SU-DHL-6 (cell line): ENCODE measurements around the gene RPH3AL.

ENCODE experiments used
- H2AFZ ChIP-seq: fragments of 200-600 bp; sonication (generic); 2 replicates; pipeline ENCODE4 v1.6.1; 2014; ENCODE audit warnings: low read depth, mild to moderate bottlenecking, moderate library complexity, mixed read lengths, antibody characterized with exemption, low read length; ENCODE audit not compliant: severe bottlenecking
- H3F3A ChIP-seq: fragments of 200-600 bp; shearing (Covaris generic); 2 replicates; pipeline ENCODE4 v1.6.0; 2016; ENCODE audit warnings: antibody characterized with exemption, mild to moderate bottlenecking; ENCODE audit not compliant: insufficient read depth
- H3K27ac ChIP-seq: fragments of 200-600 bp; sonication (generic); 2 replicates; pipeline ENCODE4 v1.5.1; 2016; ENCODE audit warnings: low read depth, mild to moderate bottlenecking, low read length, moderate library complexity, mixed read lengths
- H3K27me3 ChIP-seq: fragments of 200-600 bp; sonication (generic), shearing (Covaris generic); 2 replicates; pipeline ENCODE4 v1.6.0; 2014; ENCODE audit warnings: mild to moderate bottlenecking, low read length
- H3K36me3 ChIP-seq: fragments of 200-600 bp; sonication (generic); 2 replicates; pipeline ENCODE4 v1.6.1; 2014; ENCODE audit warnings: mild to moderate bottlenecking, low read length, mixed read lengths
- H3K4me2 ChIP-seq: fragments of 300-600, 200-600 bp; shearing (Covaris generic), sonication (generic); 2 replicates; pipeline ENCODE4 v1.6.0; 2014; ENCODE audit warnings: low read length, low read depth, mild to moderate bottlenecking; ENCODE audit not compliant: poor library complexity, severe bottlenecking
- H3K4me3 ChIP-seq: fragments of 200-600 bp; sonication (generic); 2 replicates; pipeline ENCODE4 v1.5.1; 2014; ENCODE audit warnings: antibody characterized with exemption, low read length, mild to moderate bottlenecking, mixed read lengths; ENCODE audit not compliant: insufficient read depth, poor library complexity, severe bottlenecking
- H3K79me2 ChIP-seq: fragments of 200-600 bp; sonication (generic); 2 replicates; pipeline ENCODE4 v1.6.1; 2014; ENCODE audit warnings: mild to moderate bottlenecking, low read length, moderate library complexity; ENCODE audit not compliant: insufficient read depth
- H3K9ac ChIP-seq: fragments of 200-600 bp; sonication (generic); 2 replicates; pipeline ENCODE4 v1.7.0; 2014; ENCODE audit warnings: mild to moderate bottlenecking, low read length
- H3K9me2 ChIP-seq: fragments of 200-600 bp; sonication (generic); replicated peaks from 2 replicates; pipeline ENCODE4 v1.6.1; 2014; ENCODE audit warnings: low read length; ENCODE audit not compliant: insufficient read depth
- H3K9me3 ChIP-seq: fragments of 200-600 bp; sonication (generic); 2 replicates; pipeline ENCODE4 v1.6.1; 2014; ENCODE audit warnings: low read length, mixed read lengths; ENCODE audit not compliant: insufficient read depth
- H4K20me1 ChIP-seq: fragments of 200-600 bp; sonication (generic); 2 replicates; pipeline ENCODE4 v1.6.1; 2014; ENCODE audit warnings: low read depth, mild to moderate bottlenecking, antibody characterized with exemption, low read length, moderate library complexity, mixed read lengths
- EZH2phosphoT487 ChIP-seq: fragments of 200-600 bp; sonication (generic), shearing (Covaris generic); conservative IDR thresholded peaks from 2 replicates; pipeline ENCODE4 v1.6.1; 2018; ENCODE audit warnings: mild to moderate bottlenecking, antibody characterized with exemption, low read length, moderate library complexity, mixed read lengths
- TF ChIP-seq, protein P1 (sequence below): fragments of 200-600 bp; sonication (generic); IDR thresholded peaks from one replicate; pipeline ENCODE4 v1.5.1; 2017; ENCODE audit warnings: antibody characterized with exemption, mild to moderate bottlenecking, low read length, moderate library complexity; ENCODE audit not compliant: insufficient read depth, poor library complexity, severe bottlenecking

The RPH3AL gene

GRCh38 chr17:249236-249993, 103.2 kb downstream of the RPH3AL start:
- no peak overlapping the region for H3K4me3 ChIP-seq
- no peaks in the 10 kb centered on the region for H3K27me3 ChIP-seq
- H3K9me3 ChIP-seq = no peaks in the 10 kb centered on the region
- H3K27ac ChIP-seq = no peak overlapping the region
- no peaks in the 10 kb centered on the region for H3K79me2 ChIP-seq
- no peaks in the 10 kb centered on the region for H3K9me2 ChIP-seq
- no peak for TF ChIP-seq EZH2phosphoT487
- TF ChIP-seq, protein P1, sequence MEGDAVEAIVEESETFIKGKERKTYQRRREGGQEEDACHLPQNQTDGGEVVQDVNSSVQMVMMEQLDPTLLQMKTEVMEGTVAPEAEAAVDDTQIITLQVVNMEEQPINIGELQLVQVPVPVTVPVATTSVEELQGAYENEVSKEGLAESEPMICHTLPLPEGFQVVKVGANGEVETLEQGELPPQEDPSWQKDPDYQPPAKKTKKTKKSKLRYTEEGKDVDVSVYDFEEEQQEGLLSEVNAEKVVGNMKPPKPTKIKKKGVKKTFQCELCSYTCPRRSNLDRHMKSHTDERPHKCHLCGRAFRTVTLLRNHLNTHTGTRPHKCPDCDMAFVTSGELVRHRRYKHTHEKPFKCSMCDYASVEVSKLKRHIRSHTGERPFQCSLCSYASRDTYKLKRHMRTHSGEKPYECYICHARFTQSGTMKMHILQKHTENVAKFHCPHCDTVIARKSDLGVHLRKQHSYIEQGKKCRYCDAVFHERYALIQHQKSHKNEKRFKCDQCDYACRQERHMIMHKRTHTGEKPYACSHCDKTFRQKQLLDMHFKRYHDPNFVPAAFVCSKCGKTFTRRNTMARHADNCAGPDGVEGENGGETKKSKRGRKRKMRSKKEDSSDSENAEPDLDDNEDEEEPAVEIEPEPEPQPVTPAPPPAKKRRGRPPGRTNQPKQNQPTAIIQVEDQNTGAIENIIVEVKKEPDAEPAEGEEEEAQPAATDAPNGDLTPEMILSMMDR = no peak
- no peaks in the 10 kb centered on the region for H3K36me3 ChIP-seq
- H3K4me2 ChIP-seq = no peak overlapping the region
- no peaks in the 10 kb centered on the region for H3F3A ChIP-seq
- no peak overlapping the region for H2AFZ ChIP-seq
- no peaks in the 10 kb centered on the region for H4K20me1 ChIP-seq
- H3K9ac ChIP-seq = no peak overlapping the region

DNA sequence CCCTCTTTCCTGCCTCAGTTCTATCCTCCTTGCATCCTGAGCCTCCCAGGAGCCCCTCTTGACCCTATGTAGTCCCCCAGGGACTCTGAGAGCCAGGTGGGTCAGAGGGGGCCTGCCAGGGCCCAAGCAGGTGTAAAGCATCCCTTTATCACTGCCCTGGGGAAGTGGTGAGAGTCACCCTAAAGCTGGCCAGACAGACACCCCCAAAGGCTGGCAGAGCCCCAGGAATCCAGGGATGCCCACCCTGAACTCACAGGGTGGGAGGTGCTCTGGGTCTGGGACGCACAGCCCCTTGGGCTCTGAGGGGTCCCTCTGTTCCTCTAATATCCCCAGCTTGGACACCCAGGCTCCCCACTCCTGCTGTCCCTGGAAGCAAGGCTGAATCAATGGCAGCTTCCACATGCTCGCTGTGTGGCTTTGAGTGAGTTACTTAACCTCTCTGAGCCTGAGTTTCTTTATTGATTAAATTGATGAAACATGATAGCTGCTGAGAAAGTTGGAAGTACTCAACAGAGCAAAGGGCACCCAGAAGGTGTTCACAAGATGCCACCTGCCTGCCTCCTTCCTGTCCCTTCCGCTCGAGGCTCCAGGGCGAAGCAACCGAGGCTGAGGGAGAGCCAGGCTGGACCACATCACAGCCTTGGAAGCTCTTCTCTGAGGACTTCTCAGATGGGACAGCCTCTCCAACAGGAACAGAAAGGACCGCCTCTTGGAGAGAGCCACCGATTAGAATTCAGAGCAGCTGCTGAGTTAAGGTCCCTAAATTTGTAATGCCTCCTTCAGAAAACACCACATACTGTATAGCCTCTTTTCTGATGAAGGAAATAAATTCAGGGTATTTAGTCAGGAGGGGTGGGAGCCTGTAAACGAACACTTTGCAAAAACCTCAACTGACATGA, 104.0 kb downstream of the RPH3AL start:
- no peak overlapping the region for H3K4me2 ChIP-seq
- no peaks in the 10 kb centered on the region for H3K79me2 ChIP-seq
- H4K20me1 ChIP-seq = no peaks in the 10 kb centered on the region
- H3K4me3 ChIP-seq = no peak overlapping the region
- TF ChIP-seq, protein P1 = no peak
- TF ChIP-seq EZH2phosphoT487 = no peak
- H3K9me3 ChIP-seq = no peaks in the 10 kb centered on the region
- H3K27ac ChIP-seq = no peak overlapping the region
- H3K36me3 ChIP-seq = no peaks in the 10 kb centered on the region
- no peaks in the 10 kb centered on the region for H3K9me2 ChIP-seq
- H3F3A ChIP-seq = peaks cover 7% of the 10 kb centered on the region
- no peak overlapping the region for H2AFZ ChIP-seq
- no peaks in the 10 kb centered on the region for H3K27me3 ChIP-seq
- H3K9ac ChIP-seq = no peak overlapping the region

- H3K27me3 ChIP-seq = no peaks in the 10 kb centered on the region
- TF ChIP-seq, protein P1 = no peak
- no peaks in the 10 kb centered on the region for H4K20me1 ChIP-seq
- peaks cover 8% of the 10 kb centered on the region for H3F3A ChIP-seq
- H3K4me3 ChIP-seq = no peak overlapping the region
- no peaks in the 10 kb centered on the region for H3K36me3 ChIP-seq
- H3K9ac ChIP-seq = no peak overlapping the region
- H3K27ac ChIP-seq = no peak overlapping the region
- H3K4me2 ChIP-seq = no peak overlapping the region
- H2AFZ ChIP-seq = no peak overlapping the region
- H3K9me3 ChIP-seq = no peaks in the 10 kb centered on the region
- H3K79me2 ChIP-seq = no peaks in the 10 kb centered on the region
- H3K9me2 ChIP-seq = no peaks in the 10 kb centered on the region
These were observed 104.8 kb downstream of the RPH3AL start for GRCh38 chr17:247767-248166.
